ENCODE measurements around the gene C19orf85. TPM values are rescaled to one million over a fixed set of nuclear protein-coding genes. Genes with fewer than 3 reads are reported as not detected.

C19orf85 gene
- total and polyA plus RNA-seq, 10 of the 15 experiments (the other 5 are each of a cell fraction or from before 2014, with no cell fraction given) = not detected

DNA sequence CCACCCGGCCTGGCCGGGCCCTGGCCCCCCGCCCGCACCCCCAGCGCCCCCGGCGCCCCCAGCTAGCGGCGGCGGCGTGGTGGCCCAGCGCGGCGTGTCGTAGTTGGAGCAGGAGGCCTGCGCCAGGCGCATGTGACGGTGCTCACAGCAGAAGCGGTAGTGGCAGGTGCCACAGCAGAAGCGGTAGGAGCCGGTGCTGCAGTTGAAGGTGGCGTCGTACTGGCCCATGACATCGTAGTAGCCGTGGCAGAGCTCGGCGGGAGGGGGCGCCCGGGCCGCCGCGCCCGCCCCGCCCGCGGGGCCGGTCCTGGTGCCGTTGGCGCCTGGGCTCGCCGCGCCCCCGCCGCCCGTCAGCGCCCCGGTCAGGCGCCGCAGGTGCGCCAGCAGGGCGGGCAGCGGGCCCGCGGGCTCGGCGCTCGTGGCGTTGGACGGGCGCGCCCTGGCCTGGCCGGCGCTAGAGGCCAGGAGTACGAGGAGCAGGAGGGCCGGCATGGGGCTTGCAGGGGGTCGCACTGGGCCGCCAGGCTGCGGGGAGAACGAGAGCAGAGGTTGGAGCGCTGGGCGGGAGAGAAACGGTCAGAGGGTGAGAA is 22.1 kb downstream of the C19orf85 start:
- SMC1A ChIA-PET (ENCODE audit: uncharacterized antibody, unreplicated experiment) = no interaction called here
- H3K4me3 ChIP-seq = no peak overlapping the region
- intact Hi-C loops (cut with micrococcal nuclease; ENCODE audit: unreplicated experiment) (no loop called here), in situ Hi-C loops (cut with MboI) (no loop called here)
- no peaks in the 10 kb centered on the region for H3K9me3 ChIP-seq (replicated peaks; ENCODE audit: control insufficient read depth, insufficient read depth, low read length)
- RAD21 ChIA-PET (ENCODE audit: unreplicated experiment) = no interaction called here
- no peaks in the 10 kb centered on the region for H3K36me3 ChIP-seq (ENCODE audit: control insufficient read depth in 2 of 2, insufficient read depth in 2 of 2, low read length in 1 of 2)
- no peak for DNase-seq (ENCODE audit: low read depth, low spot score)
- peaks cover 0 to 1% of the 10 kb centered on the region in 2 experiments; a peak in 2 of 4 replicates for H3K27me3 ChIP-seq (replicated peaks in 1 of 2; ENCODE audit: control insufficient read depth in 2 of 2, insufficient read depth in 2 of 2, low read length in 1 of 2)
- BruUV-seq (replicated peaks) = no TSS peak
- TF ChIP-seq SIN3A (IDR thresholded peaks at IDR 0.05; ENCODE audit: low read depth, low read length) = no peak
- peak; percentile 5 for TF ChIP-seq HDAC6 (IDR thresholded peaks at IDR 0.05; ENCODE audit: unreplicated experiment)
- FAIRE-seq = no peak
- WGBS (ENCODE audit: insufficient coverage, insufficient replicate concordance, low lambda C conversion rate, missing lambda C conversion rate) = 10% methylated on average over 29 of the region's 72 CpGs
- no peak overlapping the region for H3K9ac ChIP-seq (ENCODE audit: control insufficient read depth, insufficient read depth, low read length)
- no peak for ATAC-seq
- CTCF ChIA-PET = no interaction called here
- no peak overlapping the region for H3K4me2 ChIP-seq (ENCODE audit: control insufficient read depth, insufficient read depth)
- H4K20me1 ChIP-seq (ENCODE audit: control insufficient read depth, insufficient read depth) = no peaks in the 10 kb centered on the region
- H3K27ac ChIP-seq (ENCODE audit: control insufficient read depth, insufficient read depth) = no peak overlapping the region
- H3K79me2 ChIP-seq (ENCODE audit: control insufficient read depth, insufficient read depth, low read length) = no peaks in the 10 kb centered on the region
- POLR2A ChIA-PET = no interaction called here
- H2AFZ ChIP-seq (ENCODE audit: control insufficient read depth, low read depth, low read length) = no peak overlapping the region
- H3K4me1 ChIP-seq (ENCODE audit: control insufficient read depth, insufficient read depth, low read length) = no peaks in the 10 kb centered on the region

DNA sequence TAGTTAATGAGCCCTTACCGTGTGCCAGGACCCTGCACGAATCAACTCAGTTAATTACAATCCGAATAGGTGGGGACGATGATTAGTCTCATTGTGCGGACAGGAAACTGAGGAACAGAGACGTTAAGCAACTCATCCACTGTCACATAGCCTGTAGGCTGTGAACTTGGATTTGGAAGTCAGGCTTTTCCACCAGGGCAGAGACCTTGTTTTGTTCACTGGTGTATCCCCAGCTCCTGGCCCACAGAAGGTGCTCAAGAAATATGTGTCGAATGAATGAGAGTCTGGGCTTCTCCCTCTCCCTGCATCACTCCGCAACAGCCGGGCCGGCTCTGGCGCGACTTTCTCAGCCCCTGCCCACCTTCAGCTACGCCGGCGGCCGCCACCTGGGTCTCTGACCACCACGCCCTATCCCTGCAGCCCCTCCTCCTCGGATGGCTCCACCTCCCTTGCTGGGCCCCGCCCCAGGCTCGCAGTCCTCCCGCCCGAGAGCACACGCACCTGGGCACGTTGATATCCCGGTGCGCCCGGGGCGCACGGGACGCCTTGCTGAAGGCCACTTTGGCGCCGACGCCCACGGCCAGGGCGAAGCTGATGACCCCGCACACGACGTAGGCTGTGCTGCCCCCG is 22.7 kb downstream of the C19orf85 start:
- H3K4me2 ChIP-seq (ENCODE audit: control insufficient read depth, insufficient read depth) = no peak overlapping the region
- RAD21 ChIA-PET (ENCODE audit: unreplicated experiment) = no interaction called here
- WGBS (ENCODE audit: insufficient coverage, insufficient replicate concordance, low lambda C conversion rate, missing lambda C conversion rate) = 3% methylated on average over 29 of the region's 39 CpGs
- FAIRE-seq (no peak), ATAC-seq (no peak), DNase-seq (ENCODE audit: low read depth, low spot score) (no peak)
- peaks cover 0 to 1% of the 10 kb centered on the region in 2 experiments; a peak in 2 of 4 replicates for H3K27me3 ChIP-seq (replicated peaks in 1 of 2; ENCODE audit: control insufficient read depth in 2 of 2, insufficient read depth in 2 of 2, low read length in 1 of 2)
- H3K27ac ChIP-seq (ENCODE audit: control insufficient read depth, insufficient read depth) = no peak overlapping the region
- no peak for TF ChIP-seq SPI1 (IDR thresholded peaks at IDR 0.05; ENCODE audit: borderline replicate concordance, insufficient read depth, low read depth, low read length)
- peak; percentile 71 for TF ChIP-seq HDAC6 (IDR thresholded peaks at IDR 0.05; ENCODE audit: unreplicated experiment)
- TF ChIP-seq, protein P1, sequence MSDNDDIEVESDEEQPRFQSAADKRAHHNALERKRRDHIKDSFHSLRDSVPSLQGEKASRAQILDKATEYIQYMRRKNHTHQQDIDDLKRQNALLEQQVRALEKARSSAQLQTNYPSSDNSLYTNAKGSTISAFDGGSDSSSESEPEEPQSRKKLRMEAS (IDR thresholded peaks at IDR 0.05; ENCODE audit: low read depth, low read length) = no peak
- POLR2A ChIA-PET = no interaction called here
- no peak overlapping the region for H2AFZ ChIP-seq (ENCODE audit: control insufficient read depth, low read depth, low read length)
- SMC1A ChIA-PET (ENCODE audit: uncharacterized antibody, unreplicated experiment) = no interaction called here
- no peak overlapping the region for H3K9ac ChIP-seq (ENCODE audit: control insufficient read depth, insufficient read depth, low read length)
- intact Hi-C loops (cut with micrococcal nuclease; ENCODE audit: unreplicated experiment) (no loop called here), in situ Hi-C loops (cut with MboI) (no loop called here)
- no peaks in the 10 kb centered on the region for H4K20me1 ChIP-seq (ENCODE audit: control insufficient read depth, insufficient read depth)
- no peaks in the 10 kb centered on the region for H3K9me3 ChIP-seq (replicated peaks; ENCODE audit: control insufficient read depth, insufficient read depth, low read length)
- CTCF ChIA-PET = no interaction called here
- H3K36me3 ChIP-seq (ENCODE audit: control insufficient read depth in 2 of 2, insufficient read depth in 2 of 2, low read length in 1 of 2) = no peaks in the 10 kb centered on the region
- H3K4me3 ChIP-seq = no peak overlapping the region
- no peaks in the 10 kb centered on the region for H3K79me2 ChIP-seq (ENCODE audit: control insufficient read depth, insufficient read depth, low read length)
- no peaks in the 10 kb centered on the region for H3K4me1 ChIP-seq (ENCODE audit: control insufficient read depth, insufficient read depth, low read length)
- no TSS peak for BruUV-seq (replicated peaks)

All from GM12878 (cell line).